HEK293 (cell line): ENCODE measurements around the gene ITPR2.
"Not testable (repeated sequence)": the region's sequence is repeated elsewhere in the genome, so short reads cannot be mapped to it uniquely, and the experiment has no call there.

Experiments
- CTCF ChIA-PET: fragments of 350-600 bp; formaldehyde crosslinking; extraction: SDS; loops from one replicate; lab custom pipeline; 2021; ENCODE audit warnings: antibody characterized with exemption; lab: Yijun Ruan, JAX
- POLR2A ChIA-PET: fragments of 300-600 bp; formaldehyde crosslinking; extraction: SDS; loops from one replicate; lab custom pipeline; 2020; ENCODE audit warnings: antibody characterized with exemption, inconsistent platforms; lab: Yijun Ruan, JAX
- H3K27ac ChIP-seq: fragments of 200-500 bp; sonication (Bioruptor generic); 2 replicates; pipeline ENCODE4 v1.5.1; 2014; ENCODE audit warnings: low read depth, low read length, control low read depth, inconsistent platforms; ENCODE audit errors: extremely low read depth
- H3K36me3 ChIP-seq, 2 experiments: fragments of 200-500 bp in 1 of 2; sonication (Bioruptor generic) in 1 of 2; 1 replicate in 1 of 2; 2 replicates in 1 of 2; pipeline ENCODE4 v1.5.1; 2014 to 2017; ENCODE audit warnings: inconsistent platforms in 2 of 2, low read length in 2 of 2; ENCODE audit not compliant: control insufficient read depth in 2 of 2, insufficient read depth in 1 of 2
- H3K4me1 ChIP-seq: fragments of 200-500 bp; sonication (Bioruptor generic); 2 replicates; pipeline ENCODE4 v1.5.1; 2014; ENCODE audit warnings: mild to moderate bottlenecking, low read length, inconsistent platforms; ENCODE audit not compliant: control insufficient read depth, insufficient read depth
- H3K4me3 ChIP-seq: 2 replicates; pipeline ENCODE4 v1.5.1; 2011; ENCODE audit warnings: low read depth, mild to moderate bottlenecking, control low read depth, low read length, moderate library complexity
- H3K9me3 ChIP-seq: fragments of 200-500 bp; sonication (Bioruptor generic); 2 replicates; pipeline ENCODE4 v1.5.1; 2014; ENCODE audit warnings: low read depth, low read length, inconsistent platforms; ENCODE audit not compliant: control insufficient read depth, insufficient read depth
- GFI1B ChIP-seq: fragments of 450-650 bp; formaldehyde crosslinking; IDR thresholded peaks from 2 replicates; pipeline ENCODE4 v1.5.1; 2016; ENCODE audit warnings: missing biosample characterization, missing genetic modification characterization
- GLI4 ChIP-seq: fragments of 450-650 bp; formaldehyde crosslinking; IDR thresholded peaks from 2 replicates; pipeline ENCODE4 v1.5.1; 2016; ENCODE audit warnings: missing biosample characterization, missing genetic modification characterization
- IKZF3 ChIP-seq: fragments of 450-650 bp; IDR thresholded peaks from 2 replicates; pipeline ENCODE4 v1.5.0; 2018; ENCODE audit warnings: missing biosample characterization, mild to moderate bottlenecking, missing genetic modification characterization, moderate library complexity
- MYNN ChIP-seq: fragments of 450-650 bp; formaldehyde crosslinking; IDR thresholded peaks from 2 replicates; pipeline ENCODE4 v1.5.1; 2016; ENCODE audit warnings: missing biosample characterization, missing genetic modification characterization, borderline replicate concordance
- PRDM10 ChIP-seq: fragments of 450-650 bp; formaldehyde crosslinking; IDR thresholded peaks from 2 replicates; pipeline ENCODE4 v1.5.1; 2016; ENCODE audit warnings: missing biosample characterization, missing genetic modification characterization
- RBAK ChIP-seq: fragments of 450-650 bp; formaldehyde crosslinking; IDR thresholded peaks from 2 replicates; pipeline ENCODE4 v1.5.1; 2016; ENCODE audit warnings: missing biosample characterization, missing genetic modification characterization
- SALL2 ChIP-seq: fragments of 450-650 bp; formaldehyde crosslinking; IDR thresholded peaks from 2 replicates; pipeline ENCODE4 v1.5.0; 2017; ENCODE audit warnings: missing biosample characterization, mild to moderate bottlenecking, missing genetic modification characterization, borderline replicate concordance
- SETDB1 ChIP-seq: IDR thresholded peaks from one replicate; pipeline ENCODE4 v1.6.1; 2017; ENCODE audit warnings: mild to moderate bottlenecking, low read length, moderate library complexity, mixed read lengths; ENCODE audit not compliant: insufficient read length
- TCF7L2 ChIP-seq: IDR thresholded peaks from 2 replicates; pipeline ENCODE4 v1.6.1; 2011; ENCODE audit warnings: low read depth, mild to moderate bottlenecking, inconsistent platforms, low read length, moderate library complexity, borderline replicate concordance
- ZBTB44 ChIP-seq: fragments of 450-650 bp; IDR thresholded peaks from 2 replicates; pipeline ENCODE4 v1.5.1; 2018; ENCODE audit warnings: missing biosample characterization, mild to moderate bottlenecking, missing genetic modification characterization
- ZBTB8A ChIP-seq: fragments of 450-650 bp; formaldehyde crosslinking; IDR thresholded peaks from 2 replicates; pipeline ENCODE4 v1.5.1; 2016; ENCODE audit warnings: missing biosample characterization, missing genetic modification characterization
- ZFP41 ChIP-seq: fragments of 450-650 bp; formaldehyde crosslinking; IDR thresholded peaks from 2 replicates; pipeline ENCODE4 v1.5.1; 2016; ENCODE audit warnings: missing biosample characterization, missing genetic modification characterization, borderline replicate concordance
- ZNF2 ChIP-seq: fragments of 450-650 bp; formaldehyde crosslinking; IDR thresholded peaks from 2 replicates; pipeline ENCODE4 v1.5.1; 2016; ENCODE audit warnings: missing biosample characterization, missing genetic modification characterization
- ZNF23 ChIP-seq: fragments of 450-650 bp; formaldehyde crosslinking; IDR thresholded peaks from 2 replicates; pipeline ENCODE4 v1.5.1; 2016; ENCODE audit warnings: missing biosample characterization, missing genetic modification characterization, borderline replicate concordance
- ZNF37A ChIP-seq: fragments of 450-650 bp; IDR thresholded peaks from 2 replicates; pipeline ENCODE4 v1.5.1; 2018; ENCODE audit warnings: missing biosample characterization, missing genetic modification characterization
- ZNF416 ChIP-seq: fragments of 450-650 bp; formaldehyde crosslinking; IDR thresholded peaks from 2 replicates; pipeline ENCODE4 v1.5.1; 2016; ENCODE audit warnings: missing biosample characterization, missing genetic modification characterization
- ZNF426 ChIP-seq: fragments of 450-650 bp; formaldehyde crosslinking; IDR thresholded peaks from 2 replicates; pipeline ENCODE4 v1.5.1; 2017; ENCODE audit warnings: missing biosample characterization, missing genetic modification characterization, mild to moderate bottlenecking, inconsistent platforms, moderate library complexity
- ZNF514 ChIP-seq: fragments of 450-650 bp; formaldehyde crosslinking; IDR thresholded peaks from 2 replicates; pipeline ENCODE4 v1.5.1; 2016; ENCODE audit warnings: missing biosample characterization, missing genetic modification characterization
- ZNF558 ChIP-seq: fragments of 450-650 bp; formaldehyde crosslinking; IDR thresholded peaks from 2 replicates; pipeline ENCODE4 v1.5.1; 2016; ENCODE audit warnings: missing biosample characterization, missing genetic modification characterization
- ZNF561 ChIP-seq: fragments of 450-650 bp; IDR thresholded peaks from 2 replicates; pipeline ENCODE4 v1.5.1; 2018; ENCODE audit warnings: missing biosample characterization, missing genetic modification characterization, borderline replicate concordance
- ZNF580 ChIP-seq: fragments of 450-650 bp; formaldehyde crosslinking; IDR thresholded peaks from 2 replicates; pipeline ENCODE4 v1.5.1; 2016; ENCODE audit warnings: missing biosample characterization, missing genetic modification characterization
- ZNF600 ChIP-seq: fragments of 450-650 bp; formaldehyde crosslinking; IDR thresholded peaks from 2 replicates; pipeline ENCODE4 v1.5.1; 2016; ENCODE audit warnings: missing biosample characterization, missing genetic modification characterization
- ZNF670 ChIP-seq: fragments of 450-650 bp; formaldehyde crosslinking; IDR thresholded peaks from 2 replicates; pipeline ENCODE4 v1.5.1; 2016; ENCODE audit warnings: missing biosample characterization, missing genetic modification characterization, low read depth
- ZNF704 ChIP-seq: fragments of 450-650 bp; formaldehyde crosslinking; IDR thresholded peaks from 2 replicates; pipeline ENCODE4 v1.5.1; 2016; ENCODE audit warnings: missing biosample characterization, missing genetic modification characterization
- ZNF707 ChIP-seq: fragments of 450-650 bp; formaldehyde crosslinking; IDR thresholded peaks from 2 replicates; pipeline ENCODE4 v1.5.1; 2016; ENCODE audit warnings: missing biosample characterization, missing genetic modification characterization
- ZNF785 ChIP-seq: fragments of 450-650 bp; formaldehyde crosslinking; IDR thresholded peaks from 2 replicates; pipeline ENCODE4 v1.5.1; 2016; ENCODE audit warnings: missing biosample characterization, missing genetic modification characterization
- ZNF837 ChIP-seq: fragments of 450-650 bp; formaldehyde crosslinking; IDR thresholded peaks from 2 replicates; pipeline ENCODE4 v1.5.1; 2016; ENCODE audit warnings: missing biosample characterization, missing genetic modification characterization
- ZXDB ChIP-seq: fragments of 450-650 bp; formaldehyde crosslinking; IDR thresholded peaks from 2 replicates; pipeline ENCODE4 v1.5.1; 2016; ENCODE audit warnings: missing biosample characterization, missing genetic modification characterization

Gene ITPR2

GRCh38 chr12:26431211-26431610, 401.8 kb downstream of the ITPR2 start:
- H3K27ac ChIP-seq: no peak overlapping the region
- no peaks in the 10 kb centered on the region for H3K9me3 ChIP-seq
- CTCF ChIA-PET: no interaction called here
- no peaks in the 10 kb centered on the region for H3K36me3 ChIP-seq
- H3K4me1 ChIP-seq: no peaks in the 10 kb centered on the region
- TF ChIP-seq GFI1B: no peak
- TF ChIP-seq ZNF426 (tag by site-specific recombination): no peak
- TF ChIP-seq IKZF3 (tag by site-specific recombination): no peak
- TF ChIP-seq ZNF707 (tag by site-specific recombination): no peak
- no peak for TF ChIP-seq ZNF600 (tag by site-specific recombination)
- no peak for TF ChIP-seq ZBTB8A
- no peak for TF ChIP-seq ZNF561 (tag by site-specific recombination)
- no peak for TF ChIP-seq ZNF514
- no peak for TF ChIP-seq ZBTB44 (tag by site-specific recombination)
- TF ChIP-seq SETDB1: no peak
- no peak for TF ChIP-seq ZNF2 (tag by site-specific recombination)
- TF ChIP-seq ZNF37A (tag by site-specific recombination): no peak
- TF ChIP-seq RBAK (tag by site-specific recombination): no peak
- no peak for TF ChIP-seq ZNF558 (tag by site-specific recombination)
- TF ChIP-seq ZNF23 (tag by site-specific recombination): no peak
- no peak for TF ChIP-seq ZFP41 (tag by site-specific recombination)
- TF ChIP-seq ZNF837: no peak
- TF ChIP-seq ZNF580 (tag by site-specific recombination): no peak
- no peak for TF ChIP-seq SALL2 (tag by site-specific recombination)
- TF ChIP-seq MYNN (tag by site-specific recombination): no peak
- no peak overlapping the region for H3K4me3 ChIP-seq
- POLR2A ChIA-PET: no interaction called here

GRCh38 chr12:26430596-26430995, 402.4 kb downstream of the ITPR2 start:
- H3K4me1 ChIP-seq, H3K27ac ChIP-seq, POLR2A ChIA-PET, H3K36me3 ChIP-seq, H3K4me3 ChIP-seq, CTCF ChIA-PET, H3K9me3 ChIP-seq: not testable (repeated sequence)

- H3K36me3 ChIP-seq: no peaks in the 10 kb centered on the region
- TF ChIP-seq TCF7L2 (no peak), PRDM10 (no peak), SETDB1 (no peak), ZNF670 (tag by site-specific recombination) (no peak), ZXDB (tag by site-specific recombination) (no peak), ZNF416 (no peak), ZNF785 (tag by site-specific recombination) (no peak), GLI4 (no peak), ZNF704 (tag by site-specific recombination) (no peak), SALL2 (tag by site-specific recombination) (no peak)
- TF ChIP-seq, all 188 proteins: peak for 0
- H3K4me1 ChIP-seq: no peaks in the 10 kb centered on the region
- ChIA-PET POLR2A (no interaction called here), CTCF (interaction anchor here (0.5 to 0.6 kb wide), 3 partner anchors 115 to 337 kb away, joined by 3 to 5 read pairs (median 3); no protein-coding TSS in a partner anchor)
- H3K4me3 ChIP-seq: no peak overlapping the region
- H3K27ac ChIP-seq: no peak overlapping the region
- no peaks in the 10 kb centered on the region for H3K9me3 ChIP-seq
These were observed 403.8 kb downstream of the ITPR2 start for GRCh38 chr12:26429070-26429691.
